GM21367 (cell line): ENCODE measurements around the gene ARMC12.
"Not testable (repeated sequence)": the region's sequence is repeated elsewhere in the genome, so short reads cannot be mapped to it uniquely, and the experiment has no call there.

Experiments used
- ATAC-seq: cut with Tn5 transposase; IDR thresholded peaks from one replicate; pipeline ENCODE4 v1.9.1; 2021; ENCODE audit not compliant: unreplicated experiment

Gene ARMC12

DNA sequence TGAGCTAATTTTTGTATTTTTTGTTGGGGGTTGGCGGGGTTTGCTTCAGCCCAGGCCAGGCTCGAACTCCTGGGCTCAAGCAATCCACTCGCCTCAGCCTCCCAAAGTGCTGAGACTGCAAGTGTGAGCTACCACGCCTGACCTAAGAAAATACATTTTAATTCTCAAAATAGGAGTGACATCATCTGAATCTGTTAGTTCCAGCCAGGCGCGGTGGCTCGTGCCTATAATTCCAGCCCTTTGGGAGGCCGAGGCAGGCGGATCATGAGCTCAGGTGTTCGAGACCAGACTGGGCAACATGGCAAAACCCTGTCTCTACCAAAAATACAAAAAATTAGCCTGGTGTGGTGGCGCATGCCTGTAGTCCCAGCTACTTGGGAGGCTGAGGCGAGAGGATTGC, 2.5 kb upstream of the ARMC12 start:
- ATAC-seq: not testable (repeated sequence)

DNA sequence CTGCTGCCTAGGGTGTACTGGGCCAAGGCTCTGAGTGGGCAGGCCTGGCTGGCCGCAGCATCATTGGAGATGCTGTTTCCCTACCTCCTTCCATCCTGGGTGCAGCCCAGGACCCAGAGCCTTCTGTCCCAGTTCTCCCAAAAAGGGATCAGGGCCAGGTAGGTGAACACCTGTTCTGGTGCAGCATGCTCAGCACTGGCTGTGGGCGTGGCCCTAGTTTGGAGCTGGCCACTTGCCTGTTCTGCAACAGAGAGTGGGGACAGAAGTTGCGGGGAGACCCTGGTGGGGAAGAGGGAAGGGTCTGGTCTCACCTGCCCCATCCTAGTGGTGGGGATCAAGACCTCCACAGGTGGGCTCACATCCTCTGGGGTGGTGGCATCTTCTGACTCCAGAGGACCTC, 1.4 kb upstream of the ARMC12 start:
- ATAC-seq: no peak

- no peak for ATAC-seq
These were observed 458 bp upstream of the ARMC12 start for GRCh38 chr6:35736253-35736894.

- no peak for ATAC-seq
These were observed 780 bp downstream of the ARMC12 start for GRCh38 chr6:35737413-35738211.

DNA sequence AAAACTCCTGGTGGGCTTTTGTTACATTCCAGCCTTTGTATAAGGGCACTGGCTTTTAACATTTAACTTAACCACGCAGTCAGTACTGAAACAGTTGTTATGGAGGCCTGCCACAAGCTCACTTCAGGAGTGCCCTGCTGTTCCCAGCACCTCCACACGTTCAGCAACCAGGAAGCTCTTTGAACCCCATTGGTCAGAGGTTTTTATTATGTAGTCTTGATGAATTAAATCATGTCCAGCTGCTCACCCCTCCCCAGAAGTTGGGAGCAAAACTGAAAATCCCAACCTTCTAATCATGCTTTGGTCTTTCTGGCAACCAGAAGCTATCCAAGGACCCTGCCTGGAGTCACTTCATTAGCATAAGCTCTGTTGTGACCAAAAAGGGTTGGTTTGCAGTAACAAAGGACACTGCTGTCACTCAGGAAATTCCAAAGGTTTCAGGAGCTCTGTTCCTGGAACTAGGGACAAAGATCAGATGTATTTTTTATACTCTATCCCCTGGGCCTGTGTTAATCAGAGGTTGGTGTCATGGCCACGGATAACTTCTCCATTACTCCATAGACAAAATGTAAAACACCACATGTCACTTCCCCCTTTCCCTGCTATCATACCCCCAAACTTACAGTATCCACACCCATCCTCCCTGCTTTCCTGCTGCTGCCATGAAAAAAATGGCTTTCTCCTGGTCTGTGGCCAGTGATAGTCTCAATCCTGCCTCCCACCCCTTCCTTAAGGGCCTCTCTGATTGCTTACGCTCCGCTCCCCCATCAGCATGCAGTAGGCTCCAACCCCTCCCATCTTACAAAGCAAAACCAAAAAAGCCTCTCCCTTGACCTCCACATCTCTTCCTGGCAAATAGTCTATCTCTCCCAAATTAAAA, 3.1 kb downstream of the ARMC12 start:
- ATAC-seq: no peak

- ATAC-seq: no peak
These were observed 6.0 kb downstream of the ARMC12 start for GRCh38 chr6:35742842-35743241.

GRCh38 chr6:35745509-35745908, 8.7 kb downstream of the ARMC12 start:
- ATAC-seq: no peak

GRCh38 chr6:35746516-35746915, 9.7 kb downstream of the ARMC12 start:
- ATAC-seq: no peak

DNA sequence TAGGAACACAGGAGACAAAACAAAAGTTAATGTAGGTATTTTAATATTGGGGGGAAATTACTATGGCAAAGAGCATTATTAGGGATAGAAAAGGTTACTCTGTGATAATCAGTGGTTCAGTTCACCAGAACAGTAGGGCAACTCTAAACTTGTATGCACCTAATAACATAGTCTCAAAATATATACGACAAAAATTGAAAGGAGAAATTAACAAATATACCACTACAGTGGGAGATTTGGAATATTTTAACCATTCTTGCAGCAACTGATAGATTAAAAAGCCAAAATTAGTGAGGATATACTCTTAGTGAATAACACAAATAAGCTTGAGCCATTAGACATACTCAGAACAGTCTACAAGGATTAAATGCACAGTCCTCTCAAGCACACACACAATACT, 11.0 kb downstream of the ARMC12 start:
- ATAC-seq: no peak

DNA sequence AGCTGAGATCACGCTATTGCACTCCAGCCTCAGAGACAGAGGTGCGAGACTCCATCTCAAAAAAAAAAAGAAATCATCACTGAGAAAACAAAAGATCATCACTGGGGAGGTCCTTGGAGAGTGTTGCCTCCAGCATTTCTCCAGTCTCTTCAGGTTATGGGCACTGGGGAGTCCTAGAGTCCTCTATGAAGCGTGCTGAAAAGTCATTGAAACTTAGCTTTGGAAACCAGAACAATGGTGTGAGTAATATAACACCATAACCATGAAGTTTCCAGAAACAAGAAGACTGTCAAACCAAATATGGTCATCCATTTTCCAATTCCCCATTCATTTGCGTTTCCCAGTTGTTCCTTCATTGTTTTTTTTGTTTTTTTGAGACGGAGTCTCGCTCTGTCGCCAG, 13.7 kb downstream of the ARMC12 start:
- no peak for ATAC-seq

GRCh38 chr6:35751594-35751993, 14.8 kb downstream of the ARMC12 start:
- ATAC-seq: no peak

GRCh38 chr6:35752330-35752729, 15.5 kb downstream of the ARMC12 start:
- no peak for ATAC-seq

- ATAC-seq: no peak
These were observed 17.8 kb downstream of the ARMC12 start for GRCh38 chr6:35754452-35755277.

DNA sequence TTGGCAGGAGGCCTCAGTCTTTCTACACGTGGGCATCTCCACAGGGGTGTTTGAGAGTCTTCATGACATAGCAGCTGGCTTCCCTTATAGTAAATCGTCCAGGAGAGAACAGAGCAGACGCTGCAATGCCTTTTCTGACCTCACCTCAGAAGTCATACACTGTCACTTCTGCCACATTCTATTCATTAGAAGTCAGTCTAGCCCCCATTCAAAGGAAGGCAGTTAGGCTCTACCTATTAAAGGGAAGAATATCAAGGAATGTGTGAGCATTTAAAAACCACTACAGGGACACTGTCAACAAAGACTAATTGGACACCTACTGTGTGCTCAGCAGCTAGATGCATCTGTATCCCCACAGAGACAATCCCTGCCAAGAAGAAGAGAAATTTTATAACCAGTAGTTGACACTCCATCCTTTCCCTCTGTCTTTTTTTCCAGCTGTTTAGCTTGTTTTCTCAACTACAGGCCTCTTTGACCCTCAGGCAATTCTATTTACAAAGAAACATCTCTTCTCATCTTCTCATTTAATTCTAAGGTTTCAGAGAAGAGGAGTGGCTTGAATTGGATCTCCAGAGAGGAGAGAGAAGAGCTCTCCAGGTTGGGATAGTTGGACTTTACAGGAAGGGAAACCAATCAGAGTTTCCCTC, 18.6 kb downstream of the ARMC12 start:
- no peak for ATAC-seq

DNA sequence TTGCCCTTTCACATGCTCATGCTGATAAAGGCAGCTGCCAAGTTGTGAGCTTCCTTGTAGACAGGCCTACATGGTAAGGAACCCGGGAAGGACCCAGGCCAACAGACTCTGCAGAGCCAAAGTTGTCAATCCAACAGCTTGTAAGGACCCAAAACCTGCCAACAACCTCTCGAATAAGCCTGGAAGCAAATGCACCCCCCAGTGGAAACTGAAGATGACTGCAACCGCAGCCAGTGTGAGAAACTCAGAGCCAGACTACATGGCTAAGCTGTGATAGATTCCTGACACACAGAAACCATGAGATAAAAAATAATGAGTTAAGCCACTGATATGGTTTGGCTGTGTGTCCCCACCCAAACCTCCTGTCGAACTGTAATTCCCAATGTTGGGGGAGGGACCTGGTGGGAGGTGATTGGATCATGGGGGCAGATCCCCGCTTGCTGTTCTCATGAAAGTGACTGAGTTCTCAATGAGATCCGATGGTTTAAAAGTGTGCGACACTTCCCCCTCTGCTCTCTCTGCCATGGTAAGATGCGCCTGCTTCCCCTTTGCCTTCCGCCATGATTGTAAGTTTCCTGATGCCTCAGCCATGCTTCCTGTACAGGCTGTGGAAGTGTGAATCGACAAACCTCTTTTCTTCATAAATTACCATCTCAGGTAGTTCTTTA, 20.8 kb downstream of the ARMC12 start:
- ATAC-seq: no peak

DNA sequence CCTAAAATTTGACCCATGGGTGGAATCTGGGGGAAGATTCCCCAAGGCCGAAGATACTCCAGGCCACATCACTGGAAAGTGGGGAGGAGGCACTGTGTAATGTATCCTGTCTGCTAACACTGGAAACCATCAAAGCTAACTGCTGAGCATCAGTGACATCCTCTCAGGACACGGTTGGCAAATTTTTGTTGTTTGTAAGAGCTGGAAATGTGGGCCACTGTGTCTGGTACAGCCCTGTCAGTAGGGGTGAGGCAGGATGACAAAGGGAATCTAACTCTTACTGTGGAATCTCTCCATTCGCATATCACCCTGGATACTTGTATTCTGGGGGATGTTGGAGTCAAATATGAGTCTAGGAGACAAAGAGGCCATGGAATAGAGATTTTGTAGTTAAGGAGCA, 22.6 kb downstream of the ARMC12 start:
- ATAC-seq: no peak

DNA sequence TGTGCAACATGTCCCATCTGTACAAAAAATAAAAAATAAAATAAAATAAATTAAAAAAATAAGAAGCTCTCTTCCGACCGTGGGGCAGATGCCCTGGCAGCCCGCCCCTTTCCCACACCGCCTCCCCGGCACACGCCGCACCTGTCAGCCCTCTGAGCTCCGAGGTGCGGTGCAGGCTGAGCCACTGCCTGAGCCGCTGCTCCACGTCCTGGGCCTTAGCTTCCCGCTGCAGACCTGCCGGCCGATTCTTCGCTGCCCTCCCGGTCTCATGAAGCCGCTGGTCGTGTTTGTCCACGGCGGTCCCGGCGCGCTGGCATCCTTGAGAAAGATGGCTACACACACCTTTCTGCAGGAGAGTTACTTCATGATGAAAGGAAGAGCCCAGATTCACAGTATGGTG, 28.9 kb downstream of the ARMC12 start:
- ATAC-seq: no peak

GRCh38 chr6:35769211-35769610, 32.4 kb downstream of the ARMC12 start:
- ATAC-seq: no peak

- ATAC-seq: no peak
These were observed 34.5 kb downstream of the ARMC12 start for GRCh38 chr6:35771343-35771627.
